BE2C (cell line): Measurements from ENCODE around the gene IL6ST. TPM values are rescaled to one million over a fixed set of nuclear protein-coding genes. Genes with fewer than 3 reads are reported as not detected.
"Not testable (repeated sequence)": the region's sequence is repeated elsewhere in the genome, so short reads cannot be mapped to it uniquely, and the experiment has no call there.

ENCODE experiments used
- DNase-seq: peaks from one replicate; pipeline ENCODE4 v3.0.0-alpha.2; 2020
- H3K27me3 ChIP-seq: fragments of 250-450 bp; sonication (Bioruptor Pico); 2 replicates; pipeline ENCODE4 v1.5.1; 2020; ENCODE audit warnings: mild to moderate bottlenecking
- H3K36me3 ChIP-seq: fragments of 250-450 bp; sonication (Bioruptor Pico); 2 replicates; pipeline ENCODE4 v1.5.1; 2020; ENCODE audit warnings: mild to moderate bottlenecking
- H3K4me1 ChIP-seq: fragments of 250-450 bp; sonication (Bioruptor Pico); 2 replicates; pipeline ENCODE4 v1.5.1; 2020
- H3K4me3 ChIP-seq: 2 replicates; pipeline ENCODE4 v1.5.1; 2011; ENCODE audit warnings: low read depth, low read length
- H3K9me3 ChIP-seq: fragments of 250-450 bp; sonication (Bioruptor Pico); 2 replicates; pipeline ENCODE4 v1.5.1; 2020
- polyA plus RNA-seq: library from polyadenylated mRNA; unstranded; fragments of >200 nt; gene quantifications from one replicate; pipeline ENCODE4 v1.2.1, GENCODE V29; 2012; ENCODE audit warnings: low read depth, missing spikeins; ENCODE audit not compliant: insufficient read length, insufficient read depth
- TF ChIP-seq, protein P1 (sequence below): IDR thresholded peaks from 2 replicates; pipeline ENCODE4 v1.5.1; 2012; ENCODE audit warnings: mild to moderate bottlenecking, low read depth, low read length

IL6ST gene
- 24.4 TPM for polyA plus RNA-seq

DNA sequence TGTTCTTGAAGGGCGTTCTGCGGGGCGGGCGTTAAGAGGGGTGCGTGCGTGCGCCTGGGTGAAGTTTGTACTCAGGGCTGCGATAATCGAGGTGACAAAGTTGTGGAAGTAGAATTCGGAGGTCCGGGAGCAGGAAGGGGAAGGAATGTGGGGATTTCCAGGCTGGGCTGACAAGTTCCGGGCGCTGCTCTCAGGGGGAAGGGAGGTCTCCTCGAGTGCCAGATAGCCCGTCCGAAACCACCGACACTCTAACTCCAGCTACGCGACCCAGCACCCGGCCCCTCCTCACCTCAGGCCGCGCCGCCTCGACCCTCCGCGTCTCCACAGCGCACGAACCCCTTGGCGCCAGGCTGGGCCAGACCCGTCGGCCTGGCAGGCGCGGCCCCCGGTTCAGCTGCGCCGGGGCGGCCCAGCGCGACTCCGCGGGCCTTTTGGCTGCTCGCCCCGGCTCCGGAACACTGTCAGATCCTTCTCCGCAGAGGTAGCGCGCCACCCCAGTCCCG lies at the start of gene IL6ST:
Gene IL6ST (minus strand): TSS at position 469 of the 503 bp plus-strand sequence. CDS start 18,685 bp downstream, outside the sequence.
- H3K9me3 ChIP-seq: no peaks in the 10 kb centered on the region
- H3K4me3 ChIP-seq: peak within 1 kb of the TSS; percentile 92
- TF ChIP-seq, protein P1, sequence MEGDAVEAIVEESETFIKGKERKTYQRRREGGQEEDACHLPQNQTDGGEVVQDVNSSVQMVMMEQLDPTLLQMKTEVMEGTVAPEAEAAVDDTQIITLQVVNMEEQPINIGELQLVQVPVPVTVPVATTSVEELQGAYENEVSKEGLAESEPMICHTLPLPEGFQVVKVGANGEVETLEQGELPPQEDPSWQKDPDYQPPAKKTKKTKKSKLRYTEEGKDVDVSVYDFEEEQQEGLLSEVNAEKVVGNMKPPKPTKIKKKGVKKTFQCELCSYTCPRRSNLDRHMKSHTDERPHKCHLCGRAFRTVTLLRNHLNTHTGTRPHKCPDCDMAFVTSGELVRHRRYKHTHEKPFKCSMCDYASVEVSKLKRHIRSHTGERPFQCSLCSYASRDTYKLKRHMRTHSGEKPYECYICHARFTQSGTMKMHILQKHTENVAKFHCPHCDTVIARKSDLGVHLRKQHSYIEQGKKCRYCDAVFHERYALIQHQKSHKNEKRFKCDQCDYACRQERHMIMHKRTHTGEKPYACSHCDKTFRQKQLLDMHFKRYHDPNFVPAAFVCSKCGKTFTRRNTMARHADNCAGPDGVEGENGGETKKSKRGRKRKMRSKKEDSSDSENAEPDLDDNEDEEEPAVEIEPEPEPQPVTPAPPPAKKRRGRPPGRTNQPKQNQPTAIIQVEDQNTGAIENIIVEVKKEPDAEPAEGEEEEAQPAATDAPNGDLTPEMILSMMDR: no peak
- H3K36me3 ChIP-seq: no peaks in the 10 kb centered on the region
- no peaks in the 10 kb centered on the region for H3K4me1 ChIP-seq
- H3K27me3 ChIP-seq: no peaks in the 10 kb centered on the region
- no peak for DNase-seq

DNA sequence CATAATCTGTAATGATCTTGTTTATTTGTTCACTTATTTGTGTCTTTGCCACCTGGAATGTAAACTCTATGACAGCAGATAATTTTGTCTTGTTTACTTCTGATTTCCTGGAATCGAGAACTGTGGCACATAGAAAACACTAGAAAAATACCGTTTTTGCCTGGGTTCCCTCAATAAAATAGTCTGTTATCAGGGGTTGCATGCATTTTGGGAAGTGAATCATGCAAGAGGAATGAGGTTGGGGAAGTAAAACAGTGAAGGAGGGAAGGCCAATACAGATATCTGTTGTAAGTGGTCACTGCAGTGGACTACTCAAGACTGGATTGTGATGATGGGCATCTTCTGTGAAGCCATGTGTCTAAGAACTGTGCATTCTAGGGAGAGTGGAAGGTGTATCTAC lies 45.2 kb upstream of the IL6ST start:
- H3K36me3 ChIP-seq: no peaks in the 10 kb centered on the region
- H3K9me3 ChIP-seq: no peaks in the 10 kb centered on the region
- no peak overlapping the region for H3K4me3 ChIP-seq
- no peaks in the 10 kb centered on the region for H3K4me1 ChIP-seq
- TF ChIP-seq, protein P1: no peak
- H3K27me3 ChIP-seq: no peaks in the 10 kb centered on the region
- no peak for DNase-seq

DNA sequence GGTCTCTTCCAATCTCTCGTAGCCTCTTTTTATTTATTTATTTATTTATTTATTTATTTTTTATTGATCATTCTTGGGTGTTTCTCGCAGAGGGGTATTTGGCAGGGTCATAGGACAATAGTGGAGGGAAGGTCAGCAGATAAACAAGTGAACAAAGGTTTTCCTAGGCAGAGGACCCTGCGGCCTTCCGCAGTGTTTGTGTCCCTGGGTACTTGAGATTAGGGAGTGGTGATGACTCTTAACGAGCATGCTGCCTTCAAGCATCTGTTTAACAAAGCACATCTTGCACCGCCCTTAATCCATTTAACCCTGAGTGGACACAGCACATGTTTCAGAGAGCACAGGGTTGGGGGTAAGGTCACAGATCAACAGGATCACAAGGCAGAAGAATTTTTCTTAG lies 43.4 kb upstream of the IL6ST start:
- not testable (repeated sequence) for DNase-seq, H3K4me3 ChIP-seq, H3K4me1 ChIP-seq, H3K27me3 ChIP-seq, H3K36me3 ChIP-seq, H3K9me3 ChIP-seq

DNA sequence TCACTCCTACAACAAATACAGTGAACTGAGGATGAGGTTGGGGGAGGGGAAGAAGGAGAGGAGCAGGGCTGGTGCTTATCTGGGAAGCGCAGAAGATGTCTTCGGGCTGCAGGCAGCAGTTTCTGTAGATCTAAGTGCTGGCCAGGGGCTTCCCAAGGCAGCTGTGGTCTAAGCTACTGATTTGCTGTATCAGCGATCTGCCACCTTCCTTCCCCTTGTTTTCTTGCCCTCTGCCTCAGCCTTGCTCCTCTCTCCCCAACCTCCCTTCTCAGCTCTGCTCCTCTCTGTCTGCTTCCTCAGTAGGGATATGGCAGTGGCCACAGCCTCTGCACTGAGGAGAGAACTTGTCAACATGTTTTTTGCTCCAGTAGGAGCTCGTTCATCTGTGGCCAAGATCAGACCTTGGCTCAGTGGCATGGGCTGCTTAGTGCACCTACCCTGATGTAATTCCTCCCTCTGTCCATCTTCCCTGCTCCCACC lies 42.8 kb upstream of the IL6ST start:
- Histone ChIP-seq H3K27me3 (no peaks in the 10 kb centered on the region), H3K4me1 (no peaks in the 10 kb centered on the region), H3K9me3 (no peaks in the 10 kb centered on the region), H3K36me3 (no peaks in the 10 kb centered on the region), H3K4me3 (no peak overlapping the region)
- TF ChIP-seq, protein P1: no peak
- DNase-seq: no peak

DNA sequence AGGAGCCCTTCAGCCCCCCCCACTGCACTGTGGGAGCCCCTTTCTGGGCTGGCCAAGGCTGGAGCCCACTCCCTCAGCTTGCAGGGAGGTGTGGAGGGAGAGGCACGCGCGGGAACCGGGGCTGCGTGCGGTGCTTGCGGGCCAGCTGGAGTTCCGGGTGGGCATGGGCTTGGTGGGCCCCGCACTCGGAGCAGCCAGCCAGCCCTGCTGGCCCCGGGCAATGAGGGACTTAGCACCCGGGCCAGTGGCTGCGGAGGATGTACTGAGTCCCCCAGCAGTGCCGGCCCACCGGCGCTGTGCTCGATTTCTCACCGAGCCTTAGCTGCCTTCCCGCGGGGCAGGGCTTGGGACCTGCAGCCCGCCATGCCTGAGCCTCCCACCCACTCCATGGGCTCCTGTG lies 40.6 kb upstream of the IL6ST start:
- H3K4me3 ChIP-seq, H3K36me3 ChIP-seq, DNase-seq, H3K4me1 ChIP-seq, H3K9me3 ChIP-seq, H3K27me3 ChIP-seq: not testable (repeated sequence)

DNA sequence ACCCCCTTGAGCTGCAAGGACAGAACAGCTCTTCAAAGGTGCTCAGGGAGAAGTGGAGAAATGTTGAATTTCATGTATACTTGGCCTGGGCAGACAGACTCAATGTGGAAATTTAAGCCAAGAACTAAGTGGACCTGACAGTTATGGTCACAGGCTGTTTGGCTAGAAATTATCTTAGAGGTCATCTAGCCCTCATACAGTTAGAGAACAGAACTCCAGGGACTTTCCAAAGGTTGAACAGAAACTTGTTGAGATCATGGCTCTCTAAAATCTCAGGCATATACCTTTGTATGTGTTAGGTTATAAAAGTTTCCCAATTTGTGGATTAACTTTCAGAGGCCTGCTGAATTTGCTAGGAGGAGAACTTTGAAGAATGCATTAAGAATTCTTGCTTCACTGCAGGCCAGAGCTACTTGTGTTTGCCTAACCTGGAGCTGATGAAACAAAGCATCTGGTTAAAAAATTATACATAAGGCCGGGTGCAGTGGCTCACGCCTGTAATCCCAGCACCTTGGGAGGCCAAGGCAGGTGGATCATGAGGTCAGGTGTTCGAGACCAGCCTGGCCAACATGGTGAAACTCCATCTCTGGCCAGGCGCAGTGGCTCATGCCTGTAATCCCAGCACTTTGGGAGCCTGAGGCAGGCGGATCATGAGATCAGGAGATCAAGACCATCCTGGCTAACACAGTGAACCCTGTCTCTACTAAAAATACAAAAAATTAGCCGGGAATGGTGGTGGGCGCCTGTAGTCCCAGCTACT lies 35.3 kb upstream of the IL6ST start:
- H3K27me3 ChIP-seq, H3K4me3 ChIP-seq, H3K36me3 ChIP-seq, H3K4me1 ChIP-seq, DNase-seq, H3K9me3 ChIP-seq: not testable (repeated sequence)

DNA sequence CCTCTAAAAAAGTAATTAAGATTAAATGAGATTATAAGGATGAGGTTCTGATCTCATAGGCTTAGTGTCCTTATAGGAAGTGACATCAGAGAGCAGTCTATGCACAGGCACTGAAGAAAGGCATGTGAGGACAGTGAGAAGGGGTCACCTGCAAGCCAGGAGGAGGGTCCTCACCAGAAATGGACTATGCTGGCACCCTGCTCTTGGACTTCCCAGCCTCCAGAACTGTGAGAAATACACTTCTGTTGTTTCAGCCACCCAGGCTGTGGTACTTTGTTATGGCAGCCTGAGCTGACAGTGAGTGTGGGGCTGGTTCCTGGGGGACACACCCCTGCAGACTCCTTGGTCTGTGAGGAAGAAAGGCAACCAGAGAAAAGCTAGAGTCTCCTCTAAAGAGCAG lies 34.7 kb upstream of the IL6ST start:
- H3K9me3 ChIP-seq: no peaks in the 10 kb centered on the region

More for the DNA sequence above, 34.7 kb upstream of the IL6ST start:
- TF ChIP-seq, protein P1: no peak
- no peak for DNase-seq
- no peak overlapping the region for H3K4me3 ChIP-seq
- no peaks in the 10 kb centered on the region for H3K4me1 ChIP-seq
- H3K27me3 ChIP-seq: no peaks in the 10 kb centered on the region
- H3K36me3 ChIP-seq: no peaks in the 10 kb centered on the region
